ENCODE results near the gene PRKG1. TPM values are rescaled to one million over a fixed set of nuclear protein-coding genes. Genes with fewer than 3 reads are reported as not detected.

The PRKG1 gene
- polyA plus RNA-seq, 1 donor from 2014 or later, result 0.36 TPM

DNA sequence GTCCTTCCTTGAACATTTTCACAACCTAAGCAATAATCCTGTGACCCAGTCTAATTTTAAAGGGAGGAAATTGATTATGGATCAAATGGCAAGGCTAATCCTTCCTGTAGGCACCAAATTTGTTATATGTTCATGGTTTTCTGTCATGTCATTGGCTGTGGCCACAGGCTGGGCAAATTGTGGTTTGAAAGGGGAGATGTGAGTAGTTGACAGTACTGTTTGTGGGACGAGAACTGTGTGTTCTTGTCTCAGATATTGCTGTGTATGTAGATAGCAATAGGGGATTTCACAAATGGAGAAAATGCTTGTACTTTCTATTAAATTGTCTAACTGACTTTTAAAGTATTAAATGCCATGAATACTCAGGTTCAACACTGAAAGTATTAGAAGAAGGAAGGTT is 8.1 kb upstream of the PRKG1 start:
- Mint-ChIP-seq H3K4me3 (no peak overlapping the region), H3K27me3 (peaks cover 3% of the 10 kb centered on the region), H3K27ac (no peak overlapping the region), H3K9me3 (no peaks in the 10 kb centered on the region), H3K4me1 (no peaks in the 10 kb centered on the region), H3K36me3 (no peaks in the 10 kb centered on the region)

GRCh38 chr10:51072210-51072609 is 2.1 kb upstream of the PRKG1 start:
- no peak overlapping the region for H3K27ac Mint-ChIP-seq
- H3K27me3 Mint-ChIP-seq, result peaks cover 25% of the 10 kb centered on the region
- no peak overlapping the region for H3K4me3 Mint-ChIP-seq
- H3K9me3 Mint-ChIP-seq, result no peaks in the 10 kb centered on the region
- peaks cover 6 to 10% (median 9%) of the 10 kb centered on the region in 3 donors for H3K4me1 Mint-ChIP-seq
- no peaks in the 10 kb centered on the region for H3K36me3 Mint-ChIP-seq

DNA sequence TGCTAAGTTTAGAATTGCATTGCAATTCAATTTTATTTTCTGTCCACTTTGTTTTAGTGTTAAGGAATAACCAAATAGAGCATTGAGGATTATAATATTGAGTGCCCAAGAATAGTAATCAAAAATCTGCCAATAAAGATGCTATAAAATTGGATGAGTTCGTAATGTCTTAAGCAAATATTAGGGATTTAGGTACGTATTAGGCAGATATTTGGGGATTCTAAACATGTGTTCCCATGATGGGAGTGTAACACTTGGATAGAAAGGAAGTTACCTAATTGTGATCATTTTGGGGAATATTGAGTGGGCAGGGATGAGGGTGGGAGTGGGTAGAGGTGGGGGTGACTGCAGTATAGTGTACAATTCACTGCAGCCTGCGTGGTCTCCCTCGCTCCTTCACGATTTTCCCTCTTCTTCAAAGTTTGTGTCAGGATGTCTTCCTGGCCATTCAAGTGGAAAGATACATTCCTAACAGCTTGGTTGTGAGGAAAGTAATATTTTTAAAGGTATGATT is 1.3 kb upstream of the PRKG1 start:
- H3K4me1 Mint-ChIP-seq, result peaks cover 6 to 10% (median 9%) of the 10 kb centered on the region in 3 donors
- H3K27me3 Mint-ChIP-seq, result peaks cover 25% of the 10 kb centered on the region
- H3K9me3 Mint-ChIP-seq, result no peaks in the 10 kb centered on the region
- H3K4me3 Mint-ChIP-seq, result peak overlapping the region in 1 of 4 donors; percentile 58
- H3K36me3 Mint-ChIP-seq, result no peaks in the 10 kb centered on the region
- H3K27ac Mint-ChIP-seq, result no peak overlapping the region

DNA sequence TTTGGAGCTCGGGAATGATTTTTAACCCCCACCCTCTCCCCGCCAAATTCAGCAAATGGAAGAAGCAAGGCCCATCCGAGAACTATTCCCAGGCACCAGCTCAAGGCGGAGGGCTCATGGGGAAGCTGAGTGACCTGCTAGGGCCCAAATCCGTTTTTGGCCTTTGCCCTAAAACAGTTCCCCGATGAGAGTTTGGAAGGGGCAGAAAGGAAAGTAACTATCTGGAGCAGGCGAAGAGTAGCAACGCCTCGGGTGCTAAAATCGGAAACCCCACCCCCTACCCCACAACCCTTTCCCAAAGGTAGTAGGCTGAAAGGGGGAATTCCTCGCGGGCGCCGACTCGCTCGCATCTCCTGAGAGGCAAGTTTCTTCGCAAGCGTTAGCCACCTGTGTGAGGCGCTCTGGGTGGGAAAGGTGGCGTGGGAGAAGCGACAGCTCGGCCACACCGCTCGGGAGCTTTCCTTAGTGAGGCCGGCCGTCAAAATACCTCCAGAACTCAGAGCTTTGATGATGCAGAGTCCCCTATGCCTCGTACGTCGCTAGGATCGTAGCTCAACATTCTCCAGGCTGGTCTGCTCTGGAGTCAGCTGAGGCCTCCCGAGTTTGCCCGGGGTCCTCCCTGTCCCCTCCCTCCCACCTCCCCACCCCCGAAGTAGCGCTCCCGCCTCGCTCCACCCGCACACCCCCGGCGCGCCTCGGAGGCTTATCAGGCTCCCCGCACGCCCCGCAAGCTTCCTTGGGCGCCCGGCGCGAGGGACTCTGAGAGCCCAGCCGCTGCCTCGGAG is 642 bp upstream of the PRKG1 start:
- Mint-ChIP-seq H3K27me3 (peaks cover 25% of the 10 kb centered on the region), H3K9me3 (no peaks in the 10 kb centered on the region)

DNA sequence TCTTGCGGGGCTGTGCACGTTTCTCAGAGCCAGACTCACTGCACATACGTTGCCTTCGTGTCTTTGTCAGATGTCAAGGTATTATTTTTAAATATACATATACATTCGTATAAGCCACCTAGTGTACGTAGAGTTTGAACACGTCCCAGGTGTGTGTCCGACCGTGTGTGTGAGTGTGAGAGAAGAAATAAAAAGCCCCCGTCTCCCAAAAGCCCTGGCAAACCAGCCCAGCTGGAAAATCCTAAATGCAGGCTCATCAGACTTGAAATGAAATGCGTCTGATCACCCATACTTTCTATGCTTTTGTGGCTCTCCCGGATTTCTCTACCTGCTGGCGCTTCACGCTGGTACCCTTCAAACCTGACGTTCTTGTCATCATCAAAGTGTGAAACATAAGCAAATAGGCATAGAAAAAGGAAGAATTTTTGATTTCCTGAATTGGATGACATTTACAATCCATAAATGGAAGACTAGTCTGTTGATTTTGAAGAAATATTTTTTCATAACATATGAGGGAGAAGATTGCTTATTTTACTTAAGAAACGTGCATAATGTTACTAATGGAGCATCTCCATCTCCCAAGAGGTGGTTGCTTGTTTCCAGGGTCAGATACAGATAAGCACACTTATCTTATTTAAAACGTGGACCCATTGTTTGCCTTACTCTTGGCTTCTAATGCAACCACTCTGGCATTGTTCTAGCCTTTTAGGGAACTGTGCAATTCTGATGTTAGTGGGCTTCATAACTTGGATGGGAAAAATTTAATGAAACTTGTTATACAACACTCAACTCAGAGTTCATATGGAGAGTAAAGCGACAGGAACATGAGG is 971 bp downstream of the PRKG1 start:
- Mint-ChIP-seq H3K36me3 (no peaks in the 10 kb centered on the region), H3K27ac (no peak overlapping the region), H3K4me1 (peaks cover 6 to 10% (median 9%) of the 10 kb centered on the region in 3 donors), H3K27me3 (peaks cover 25% of the 10 kb centered on the region), H3K9me3 (no peaks in the 10 kb centered on the region), H3K4me3 (peak overlapping the region in 2 of 4 donors; percentile 77 to 88)

More for the DNA sequence above, 642 bp upstream of the PRKG1 start:
- Mint-ChIP-seq H3K4me3 (peak overlapping the region in 1 of 4 donors; percentile 58), H3K4me1 (peaks cover 6 to 10% (median 9%) of the 10 kb centered on the region in 3 donors), H3K36me3 (no peaks in the 10 kb centered on the region), H3K27ac (no peak overlapping the region)

GRCh38 chr10:51075873-51076229 is 1.6 kb downstream of the PRKG1 start:
- no peaks in the 10 kb centered on the region for H3K36me3 Mint-ChIP-seq
- peaks cover 25% of the 10 kb centered on the region for H3K27me3 Mint-ChIP-seq
- H3K4me1 Mint-ChIP-seq, result peaks cover 6 to 10% (median 9%) of the 10 kb centered on the region in 3 donors
- H3K4me3 Mint-ChIP-seq, result peak overlapping the region in 1 of 4 donors; percentile 35
- no peaks in the 10 kb centered on the region for H3K9me3 Mint-ChIP-seq
- no peak overlapping the region for H3K27ac Mint-ChIP-seq

DNA sequence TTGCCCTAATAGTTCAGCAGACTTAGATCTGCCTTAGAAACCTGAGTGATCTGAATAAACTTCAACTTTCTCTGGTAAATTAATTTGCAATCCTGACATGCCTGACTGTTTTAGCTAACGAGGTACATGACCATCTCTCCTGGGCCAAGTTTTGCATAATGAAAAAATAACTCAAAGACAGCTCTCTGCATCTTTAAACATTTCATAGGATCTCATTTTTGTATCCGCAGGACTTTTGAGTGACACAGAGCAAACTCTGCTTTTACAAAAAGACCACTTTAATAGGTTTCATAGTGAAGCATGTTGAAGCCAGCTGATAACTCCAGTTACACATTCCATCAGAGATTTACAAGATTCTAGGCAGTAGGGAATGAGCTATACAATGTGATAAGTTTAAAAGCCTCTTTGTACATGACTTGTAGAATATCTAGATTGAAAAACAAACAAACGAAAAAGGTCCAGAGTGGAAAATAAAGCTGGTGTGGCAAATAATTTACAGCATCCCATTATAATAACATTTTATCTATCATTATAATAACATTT is 2.1 kb downstream of the PRKG1 start:
- no peaks in the 10 kb centered on the region for H3K36me3 Mint-ChIP-seq
- H3K4me1 Mint-ChIP-seq, result peaks cover 6 to 10% (median 9%) of the 10 kb centered on the region in 3 donors
- no peak overlapping the region for H3K27ac Mint-ChIP-seq
- H3K27me3 Mint-ChIP-seq, result peaks cover 25% of the 10 kb centered on the region
- H3K9me3 Mint-ChIP-seq, result no peaks in the 10 kb centered on the region
- H3K4me3 Mint-ChIP-seq, result no peak overlapping the region

- Mint-ChIP-seq H3K27me3 (peaks cover 23% of the 10 kb centered on the region), H3K27ac (no peak overlapping the region)
These were observed 2.8 kb downstream of the PRKG1 start for GRCh38 chr10:51077074-51077473.

DNA sequence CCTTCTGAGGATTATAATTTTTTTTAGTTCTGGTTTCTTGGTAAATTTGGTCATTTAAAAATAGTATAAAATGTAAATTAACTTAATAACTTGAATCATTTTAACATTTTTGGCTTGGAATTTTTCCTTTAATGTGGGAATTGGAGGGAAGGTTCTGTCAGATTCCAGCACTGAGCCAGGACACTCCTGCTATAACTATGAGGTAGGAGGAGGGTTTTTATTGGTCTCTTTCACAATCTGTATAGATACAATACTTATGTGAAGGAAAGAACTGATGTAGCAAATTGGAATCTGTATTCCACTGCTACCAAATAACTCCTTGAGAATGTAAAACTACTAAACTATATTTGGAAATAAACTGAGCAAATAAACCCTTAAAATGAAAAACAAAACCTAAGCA is 3.2 kb downstream of the PRKG1 start:
- no peaks in the 10 kb centered on the region for H3K36me3 Mint-ChIP-seq
- H3K9me3 Mint-ChIP-seq, result no peaks in the 10 kb centered on the region
- no peak overlapping the region for H3K4me3 Mint-ChIP-seq
- no peak overlapping the region for H3K27ac Mint-ChIP-seq
- peaks cover 6 to 10% (median 9%) of the 10 kb centered on the region in 3 donors for H3K4me1 Mint-ChIP-seq
- peaks cover 23% of the 10 kb centered on the region for H3K27me3 Mint-ChIP-seq

More at GRCh38 chr10:51077074-51077473, 2.8 kb downstream of the PRKG1 start:
- Mint-ChIP-seq H3K36me3 (no peaks in the 10 kb centered on the region), H3K4me1 (peaks cover 6 to 10% (median 9%) of the 10 kb centered on the region in 3 donors), H3K9me3 (no peaks in the 10 kb centered on the region), H3K4me3 (no peak overlapping the region)

GRCh38 chr10:51079331-51079730 is 5.0 kb downstream of the PRKG1 start:
- no peaks in the 10 kb centered on the region for H3K9me3 Mint-ChIP-seq
- no peak overlapping the region for H3K27ac Mint-ChIP-seq
- H3K4me1 Mint-ChIP-seq, result peaks cover 0 to 9% (median 6%) of the 10 kb centered on the region in 3 donors
- peaks cover 15% of the 10 kb centered on the region for H3K27me3 Mint-ChIP-seq
- no peak overlapping the region for H3K4me3 Mint-ChIP-seq
- no peaks in the 10 kb centered on the region for H3K36me3 Mint-ChIP-seq

GRCh38 chr10:51079766-51080165 is 5.5 kb downstream of the PRKG1 start:
- H3K4me1 Mint-ChIP-seq, result peaks cover 0 to 9% (median 1%) of the 10 kb centered on the region in 3 donors
- no peak overlapping the region for H3K4me3 Mint-ChIP-seq
- no peaks in the 10 kb centered on the region for H3K36me3 Mint-ChIP-seq
- peaks cover 10% of the 10 kb centered on the region for H3K27me3 Mint-ChIP-seq
- H3K9me3 Mint-ChIP-seq, result no peaks in the 10 kb centered on the region
- no peak overlapping the region for H3K27ac Mint-ChIP-seq

DNA sequence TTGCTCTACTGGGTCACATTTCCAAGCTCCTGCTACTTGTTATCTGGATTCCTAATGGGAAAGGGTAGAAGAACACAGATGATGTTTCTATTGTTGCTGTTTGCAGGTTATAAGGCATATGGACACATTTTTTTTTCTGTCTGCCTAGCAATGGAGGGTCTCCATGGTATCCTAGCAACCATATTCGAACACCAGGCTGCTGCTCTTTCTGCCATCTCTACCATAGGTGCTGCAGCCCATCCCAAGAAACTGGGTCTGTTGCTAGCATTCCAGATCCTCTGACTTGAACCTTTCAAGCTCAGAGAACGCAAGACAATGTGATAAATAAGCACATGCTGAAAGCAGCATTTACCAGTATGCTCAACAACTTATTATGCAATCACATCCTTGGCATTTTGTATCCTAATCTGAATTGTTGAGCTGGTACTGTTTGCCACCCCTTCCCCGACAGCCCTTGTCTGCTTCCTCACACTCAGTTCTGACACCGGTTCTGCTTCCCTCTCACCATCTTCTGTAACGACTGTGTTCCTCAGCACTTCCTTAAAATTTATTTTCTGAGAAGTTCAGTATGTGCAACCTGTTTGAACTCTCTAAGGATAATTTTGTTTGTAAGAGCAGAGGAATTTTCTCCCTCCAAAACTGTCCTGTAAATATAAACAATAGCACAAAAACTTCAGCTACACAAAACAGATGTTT is 6.2 kb downstream of the PRKG1 start:
- peaks cover 8% of the 10 kb centered on the region for H3K27me3 Mint-ChIP-seq
- peaks cover 0 to 4% (median 0%) of the 10 kb centered on the region in 3 donors for H3K4me1 Mint-ChIP-seq
- no peaks in the 10 kb centered on the region for H3K36me3 Mint-ChIP-seq
- peak overlapping the region in 1 of 3 donors; percentile 33 for H3K27ac Mint-ChIP-seq
- no peaks in the 10 kb centered on the region for H3K9me3 Mint-ChIP-seq
- no peak overlapping the region for H3K4me3 Mint-ChIP-seq

DNA sequence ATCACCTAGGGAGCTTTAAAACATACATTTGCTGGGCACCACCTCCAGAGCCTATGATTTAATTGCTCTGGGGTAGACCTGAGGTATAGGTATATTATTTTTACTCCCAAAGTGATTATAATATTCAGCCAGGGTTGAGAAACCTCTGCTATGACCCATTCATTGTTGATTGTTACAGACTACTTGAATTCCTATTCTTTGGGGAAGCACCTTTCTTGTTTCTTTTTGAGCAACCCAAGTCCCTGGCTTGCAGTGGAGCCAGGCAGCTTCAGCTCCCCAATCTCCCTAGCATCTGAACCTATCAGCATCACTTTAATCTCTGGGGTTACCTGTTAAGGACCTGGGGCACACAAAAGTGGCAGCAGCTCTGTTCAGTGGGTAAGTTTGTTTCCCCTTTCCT is 8.6 kb downstream of the PRKG1 start:
- H3K27me3 Mint-ChIP-seq, result peaks cover 3% of the 10 kb centered on the region
- no peak overlapping the region for H3K4me3 Mint-ChIP-seq
- H3K4me1 Mint-ChIP-seq, result no peaks in the 10 kb centered on the region
- H3K27ac Mint-ChIP-seq, result no peak overlapping the region
- H3K36me3 Mint-ChIP-seq, result no peaks in the 10 kb centered on the region
- H3K9me3 Mint-ChIP-seq, result no peaks in the 10 kb centered on the region

- no peak overlapping the region for H3K4me3 Mint-ChIP-seq
These were observed 9.1 kb downstream of the PRKG1 start for GRCh38 chr10:51083356-51083853.

More at GRCh38 chr10:51083356-51083853, 9.1 kb downstream of the PRKG1 start:
- H3K4me1 Mint-ChIP-seq, result no peaks in the 10 kb centered on the region
- H3K27ac Mint-ChIP-seq, result no peak overlapping the region
- H3K9me3 Mint-ChIP-seq, result no peaks in the 10 kb centered on the region
- peaks cover 3% of the 10 kb centered on the region for H3K27me3 Mint-ChIP-seq
- no peaks in the 10 kb centered on the region for H3K36me3 Mint-ChIP-seq

All from IgD-negative memory B cell (primary cell).